Mammary epithelial cell (primary cell): Measurements from ENCODE around the gene SLC7A6OS.

Experiments used
- CTCF ChIP-seq, 2 donors: IDR thresholded peaks in 1 of 2; conservative IDR thresholded peaks in 1 of 2; 2 replicates each; pipeline ENCODE4 v1.5.1; 2011 to 2012; ENCODE audit warnings: inconsistent platforms in 2 of 2, low read length in 2 of 2, mild to moderate bottlenecking in 2 of 2, control low read depth in 1 of 2, low read depth in 1 of 2; ENCODE audit not compliant: insufficient read depth in 1 of 2; ENCODE audit errors: extremely low read depth in 1 of 2
- EZH2 ChIP-seq: IDR thresholded peaks from 2 replicates; pipeline ENCODE4 v1.6.1; 2012; ENCODE audit warnings: low read length, inconsistent platforms, borderline replicate concordance

- no peak for TF ChIP-seq CTCF (conservative IDR thresholded peaks at IDR 0.05 in 1 of 2, IDR thresholded peaks at IDR 0.05 in 1 of 2; ENCODE audit: extremely low read depth in 1 of 2, insufficient read depth in 1 of 2, low read depth in 1 of 2, low read length in 2 of 2)
- TF ChIP-seq EZH2: no peak
These were observed 27.8 kb upstream of the SLC7A6OS start for GRCh38 chr16:68338326-68339119.
